Measurements from ENCODE around the gene KDM5D. TPM values are rescaled to one million over a fixed set of nuclear protein-coding genes. Genes with fewer than 3 reads are reported as not detected.

The KDM5D gene
- total RNA-seq, result 0.28 and 18.2 TPM in 2 replicates

GRCh38 chrY:19744381-19745378 lies at the start of gene KDM5D:
KDM5D (minus strand) TSS chrY:19744726; CDS start chrY:19744534, 192 bp downstream.

Data from regular cardiac myocyte (primary cell).